ENCODE data around the gene NECTIN3.

DNA sequence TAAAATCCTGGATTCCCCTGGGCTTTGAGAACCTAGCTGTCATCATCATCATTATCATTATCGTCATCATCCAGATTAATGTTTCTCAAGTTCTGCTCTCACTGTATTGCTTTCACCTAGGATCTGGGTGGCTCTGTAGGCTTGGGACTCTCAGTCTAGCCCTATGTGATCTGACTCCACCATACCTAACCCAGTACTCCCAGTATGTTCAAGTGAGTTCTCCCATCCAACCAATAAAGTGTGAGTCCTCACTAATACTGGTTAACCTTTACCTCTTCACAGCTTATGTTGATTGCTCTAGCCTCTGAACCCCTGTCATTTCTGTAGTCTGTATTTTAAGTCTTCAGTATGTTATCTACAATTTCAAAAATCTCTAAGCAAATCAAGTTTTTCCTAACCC lies 102.3 kb downstream of the NECTIN3 start:
- TF ChIP-seq, protein P1, sequence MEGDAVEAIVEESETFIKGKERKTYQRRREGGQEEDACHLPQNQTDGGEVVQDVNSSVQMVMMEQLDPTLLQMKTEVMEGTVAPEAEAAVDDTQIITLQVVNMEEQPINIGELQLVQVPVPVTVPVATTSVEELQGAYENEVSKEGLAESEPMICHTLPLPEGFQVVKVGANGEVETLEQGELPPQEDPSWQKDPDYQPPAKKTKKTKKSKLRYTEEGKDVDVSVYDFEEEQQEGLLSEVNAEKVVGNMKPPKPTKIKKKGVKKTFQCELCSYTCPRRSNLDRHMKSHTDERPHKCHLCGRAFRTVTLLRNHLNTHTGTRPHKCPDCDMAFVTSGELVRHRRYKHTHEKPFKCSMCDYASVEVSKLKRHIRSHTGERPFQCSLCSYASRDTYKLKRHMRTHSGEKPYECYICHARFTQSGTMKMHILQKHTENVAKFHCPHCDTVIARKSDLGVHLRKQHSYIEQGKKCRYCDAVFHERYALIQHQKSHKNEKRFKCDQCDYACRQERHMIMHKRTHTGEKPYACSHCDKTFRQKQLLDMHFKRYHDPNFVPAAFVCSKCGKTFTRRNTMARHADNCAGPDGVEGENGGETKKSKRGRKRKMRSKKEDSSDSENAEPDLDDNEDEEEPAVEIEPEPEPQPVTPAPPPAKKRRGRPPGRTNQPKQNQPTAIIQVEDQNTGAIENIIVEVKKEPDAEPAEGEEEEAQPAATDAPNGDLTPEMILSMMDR (IDR thresholded peaks at IDR 0.05): no peak
- no peak for TF ChIP-seq POLR2A (IDR thresholded peaks at IDR 0.05)

Data from testis (tissue), 2 donors.